ENCODE data around the gene EPHA10.

EPHA10 gene

DNA sequence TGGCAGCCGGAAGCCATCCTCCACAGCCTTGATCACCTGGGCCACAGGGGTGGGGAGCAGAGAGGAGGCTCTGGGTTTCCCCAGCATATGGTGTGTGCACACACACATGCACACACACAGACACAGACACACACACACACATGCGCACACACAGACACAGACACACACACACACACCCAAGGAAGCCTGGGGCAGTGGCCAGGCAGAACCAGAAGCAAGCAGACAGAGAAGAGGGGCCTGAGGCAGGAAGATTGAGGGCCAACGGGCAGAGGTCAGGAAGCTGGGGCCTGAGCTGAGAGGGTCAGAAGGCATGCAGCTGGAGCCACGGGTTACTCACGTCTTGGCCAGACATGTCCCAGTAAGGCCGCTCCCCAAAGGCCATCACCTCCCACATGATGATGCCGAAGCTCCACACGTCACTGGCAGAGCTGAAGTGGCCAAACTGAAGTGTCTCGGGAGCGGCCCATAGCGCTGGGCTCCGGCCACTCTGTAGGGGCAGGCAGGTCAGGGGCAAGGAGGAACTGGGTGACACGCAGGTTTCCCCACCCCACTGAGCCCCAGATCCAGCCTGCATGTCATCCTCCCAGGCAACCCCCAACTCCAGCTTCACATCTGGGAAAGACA, 45.2 kb downstream of the EPHA10 start:
- TF ChIP-seq, protein P1, sequence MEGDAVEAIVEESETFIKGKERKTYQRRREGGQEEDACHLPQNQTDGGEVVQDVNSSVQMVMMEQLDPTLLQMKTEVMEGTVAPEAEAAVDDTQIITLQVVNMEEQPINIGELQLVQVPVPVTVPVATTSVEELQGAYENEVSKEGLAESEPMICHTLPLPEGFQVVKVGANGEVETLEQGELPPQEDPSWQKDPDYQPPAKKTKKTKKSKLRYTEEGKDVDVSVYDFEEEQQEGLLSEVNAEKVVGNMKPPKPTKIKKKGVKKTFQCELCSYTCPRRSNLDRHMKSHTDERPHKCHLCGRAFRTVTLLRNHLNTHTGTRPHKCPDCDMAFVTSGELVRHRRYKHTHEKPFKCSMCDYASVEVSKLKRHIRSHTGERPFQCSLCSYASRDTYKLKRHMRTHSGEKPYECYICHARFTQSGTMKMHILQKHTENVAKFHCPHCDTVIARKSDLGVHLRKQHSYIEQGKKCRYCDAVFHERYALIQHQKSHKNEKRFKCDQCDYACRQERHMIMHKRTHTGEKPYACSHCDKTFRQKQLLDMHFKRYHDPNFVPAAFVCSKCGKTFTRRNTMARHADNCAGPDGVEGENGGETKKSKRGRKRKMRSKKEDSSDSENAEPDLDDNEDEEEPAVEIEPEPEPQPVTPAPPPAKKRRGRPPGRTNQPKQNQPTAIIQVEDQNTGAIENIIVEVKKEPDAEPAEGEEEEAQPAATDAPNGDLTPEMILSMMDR (IDR thresholded peaks at IDR 0.05; ENCODE audit: low read depth, low read length, missing control alignments) = no peak
- no peak for DNase-seq (ENCODE audit: extremely low read depth, low read depth)
- H3K4me3 ChIP-seq (replicated peaks; ENCODE audit: low read depth, low read length) = no peak overlapping the region

GRCh38 chr1:37718901-37719571, 45.9 kb downstream of the EPHA10 start:
- TF ChIP-seq, protein P1 (IDR thresholded peaks at IDR 0.05; ENCODE audit: low read depth, low read length, missing control alignments) = no peak
- DNase-seq (ENCODE audit: extremely low read depth, low read depth) = no peak
- no peak overlapping the region for H3K4me3 ChIP-seq (replicated peaks; ENCODE audit: low read depth, low read length)

DNA sequence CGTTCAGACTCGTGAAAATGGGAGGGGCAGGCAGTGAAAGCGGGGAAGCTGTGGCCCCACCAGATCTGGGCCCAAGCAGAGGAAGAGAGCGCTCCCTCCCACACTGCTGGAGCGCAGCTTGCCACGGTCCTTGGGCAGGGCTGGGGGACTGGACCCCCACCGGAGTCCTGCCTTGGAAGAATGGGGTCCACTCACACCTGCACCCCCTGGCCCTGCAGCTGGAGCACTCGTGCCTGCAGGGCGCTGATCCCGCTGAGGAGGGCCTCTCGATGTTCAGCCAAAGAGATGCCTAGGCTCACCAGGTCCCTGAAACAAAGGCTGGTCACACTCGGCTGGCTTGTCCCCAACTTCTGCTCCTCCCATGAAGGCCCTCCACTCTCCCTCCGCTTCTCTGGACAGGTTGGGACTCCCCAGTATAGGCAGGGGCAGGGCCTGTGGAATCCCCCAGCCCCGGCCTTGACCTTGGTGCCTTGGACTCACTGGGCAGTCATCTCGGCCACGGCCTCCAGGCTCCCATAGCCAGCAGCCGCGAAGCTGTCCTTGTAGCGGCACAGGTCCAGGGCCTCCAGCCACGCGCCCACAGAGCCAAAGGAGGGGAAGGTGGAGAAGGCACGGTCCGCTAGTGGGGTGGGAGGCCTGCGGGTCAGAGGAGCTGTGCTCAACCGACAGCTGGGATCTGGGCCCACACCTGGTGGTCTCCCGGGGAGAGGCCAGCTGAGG, 46.6 kb downstream of the EPHA10 start:
- no peak overlapping the region for H3K4me3 ChIP-seq (replicated peaks; ENCODE audit: low read depth, low read length)

DNA sequence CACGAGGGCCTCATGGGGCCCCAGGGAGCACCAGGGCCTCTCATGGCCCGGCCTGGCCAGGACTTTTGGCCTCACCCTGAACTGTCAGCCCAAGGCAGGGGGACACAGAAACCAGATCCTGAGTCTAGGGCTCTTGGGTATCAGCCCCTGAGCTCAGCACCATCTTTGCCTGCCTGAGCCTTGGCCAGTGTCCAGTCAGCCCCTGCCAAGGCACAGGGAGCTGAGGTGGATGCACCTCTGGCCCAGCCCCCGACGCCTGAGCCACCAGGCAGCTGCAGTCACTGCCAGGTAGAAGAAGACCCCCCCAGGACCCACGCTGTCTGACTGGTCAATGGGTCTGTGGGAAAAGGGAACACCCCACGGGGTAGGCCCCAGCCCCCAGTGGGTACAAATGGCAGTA, 47.3 kb downstream of the EPHA10 start:
- DNase-seq (ENCODE audit: extremely low read depth, low read depth) = no peak
- no peak overlapping the region for H3K4me3 ChIP-seq (replicated peaks; ENCODE audit: low read depth, low read length)
- TF ChIP-seq, protein P1 (IDR thresholded peaks at IDR 0.05; ENCODE audit: low read depth, low read length, missing control alignments) = no peak

More for the DNA sequence above, 46.6 kb downstream of the EPHA10 start:
- DNase-seq (ENCODE audit: extremely low read depth, low read depth) = no peak
- TF ChIP-seq, protein P1 (IDR thresholded peaks at IDR 0.05; ENCODE audit: low read depth, low read length, missing control alignments) = no peak

DNA sequence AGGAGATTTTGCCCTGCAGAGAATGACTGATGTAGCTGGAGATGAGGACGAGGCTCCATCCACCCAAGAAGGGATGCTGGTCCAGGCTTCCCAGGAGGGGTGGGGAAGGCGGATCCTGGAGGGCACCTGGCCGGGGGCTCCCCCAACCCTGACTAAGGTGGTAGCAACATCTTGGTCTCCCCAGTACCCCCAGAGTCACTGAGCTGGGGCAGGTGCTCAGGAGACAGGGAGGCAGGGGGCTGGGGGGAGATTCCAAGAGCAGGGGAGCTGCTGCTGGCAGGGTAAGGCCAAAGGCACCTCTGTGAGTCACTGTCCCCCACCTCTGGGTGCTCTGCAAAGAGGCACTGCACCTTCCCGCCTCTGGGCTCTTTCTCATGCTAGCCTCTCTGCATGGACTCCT, 48.6 kb downstream of the EPHA10 start:
- TF ChIP-seq, protein P1 (IDR thresholded peaks at IDR 0.05; ENCODE audit: low read depth, low read length, missing control alignments) = no peak
- DNase-seq (ENCODE audit: extremely low read depth, low read depth) = no peak
- H3K4me3 ChIP-seq (replicated peaks; ENCODE audit: low read depth, low read length) = no peak overlapping the region

GRCh38 chr1:37714689-37715088, 50.2 kb downstream of the EPHA10 start:
- TF ChIP-seq, protein P1 (IDR thresholded peaks at IDR 0.05; ENCODE audit: low read depth, low read length, missing control alignments) = no peak
- DNase-seq (ENCODE audit: extremely low read depth, low read depth) = no peak
- H3K4me3 ChIP-seq (replicated peaks; ENCODE audit: low read depth, low read length) = no peak overlapping the region
